22Rv1 (cell line): ENCODE results near the gene STON2.

Experiments used
- ZFX ChIP-seq: fragments of 450-650 bp; IDR thresholded peaks from 2 replicates; pipeline ENCODE4 v1.6.1; 2017; ENCODE audit warnings: antibody characterized with exemption, borderline replicate concordance
- TF ChIP-seq, protein P1 (sequence below): fragments of 450-650 bp; IDR thresholded peaks from 2 replicates; pipeline ENCODE4 v1.5.1; 2017; ENCODE audit warnings: mild to moderate bottlenecking

DNA sequence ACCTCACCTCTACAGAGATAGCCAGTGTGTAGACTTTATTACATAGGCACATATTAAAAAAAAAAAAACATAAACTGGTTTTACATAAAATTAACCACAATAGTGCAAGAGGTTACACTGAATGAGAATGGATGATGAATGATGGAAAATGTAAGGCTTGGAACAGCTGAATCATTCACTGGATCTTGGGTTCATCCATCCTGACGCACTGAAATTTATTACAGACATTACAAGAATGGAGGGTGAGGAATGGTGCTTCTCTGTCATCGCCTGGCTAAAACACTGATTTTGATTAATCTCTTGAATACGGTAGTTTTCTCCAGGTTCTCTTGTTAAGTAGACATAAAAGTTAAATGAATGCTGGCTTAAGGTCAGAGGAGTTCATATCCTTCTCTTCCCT lies 139.4 kb downstream of the STON2 start:
- TF ChIP-seq, protein P1, sequence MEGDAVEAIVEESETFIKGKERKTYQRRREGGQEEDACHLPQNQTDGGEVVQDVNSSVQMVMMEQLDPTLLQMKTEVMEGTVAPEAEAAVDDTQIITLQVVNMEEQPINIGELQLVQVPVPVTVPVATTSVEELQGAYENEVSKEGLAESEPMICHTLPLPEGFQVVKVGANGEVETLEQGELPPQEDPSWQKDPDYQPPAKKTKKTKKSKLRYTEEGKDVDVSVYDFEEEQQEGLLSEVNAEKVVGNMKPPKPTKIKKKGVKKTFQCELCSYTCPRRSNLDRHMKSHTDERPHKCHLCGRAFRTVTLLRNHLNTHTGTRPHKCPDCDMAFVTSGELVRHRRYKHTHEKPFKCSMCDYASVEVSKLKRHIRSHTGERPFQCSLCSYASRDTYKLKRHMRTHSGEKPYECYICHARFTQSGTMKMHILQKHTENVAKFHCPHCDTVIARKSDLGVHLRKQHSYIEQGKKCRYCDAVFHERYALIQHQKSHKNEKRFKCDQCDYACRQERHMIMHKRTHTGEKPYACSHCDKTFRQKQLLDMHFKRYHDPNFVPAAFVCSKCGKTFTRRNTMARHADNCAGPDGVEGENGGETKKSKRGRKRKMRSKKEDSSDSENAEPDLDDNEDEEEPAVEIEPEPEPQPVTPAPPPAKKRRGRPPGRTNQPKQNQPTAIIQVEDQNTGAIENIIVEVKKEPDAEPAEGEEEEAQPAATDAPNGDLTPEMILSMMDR, result no peak
- TF ChIP-seq ZFX, result no peak
